COR-L47 (cell line): ENCODE results near the gene IFRD1.
"Not testable (repeated sequence)": the region's sequence is repeated elsewhere in the genome, so short reads cannot be mapped to it uniquely, and the experiment has no call there.

Experiments used
- DNase-seq: peaks from one replicate; lab custom pipeline; 2025; lab: John Stamatoyannopoulos, UW

IFRD1 gene

GRCh38 chr7:112516418-112516817 is 66.2 kb downstream of the IFRD1 start:
- DNase-seq = not testable (repeated sequence)

DNA sequence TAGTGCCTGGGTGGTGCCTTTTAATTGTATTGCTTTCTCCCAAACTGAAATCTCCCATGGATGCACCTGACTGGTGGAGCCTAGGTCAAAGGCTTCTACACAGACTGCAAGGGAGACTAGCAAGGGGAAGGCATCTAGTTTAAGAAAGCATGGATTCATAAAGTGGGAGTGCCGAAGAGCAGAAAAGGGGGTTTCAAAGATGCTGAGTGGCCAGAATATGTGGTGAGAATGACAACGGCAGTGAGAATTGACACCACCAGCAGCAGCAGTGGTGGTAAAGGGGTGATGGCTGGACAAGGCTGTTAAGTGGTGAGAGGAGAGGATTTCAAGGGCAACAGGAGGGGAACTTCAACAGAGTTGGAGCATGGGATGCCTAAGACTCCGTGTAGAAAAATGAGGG is 67.2 kb downstream of the IFRD1 start:
- DNase-seq = no peak

DNA sequence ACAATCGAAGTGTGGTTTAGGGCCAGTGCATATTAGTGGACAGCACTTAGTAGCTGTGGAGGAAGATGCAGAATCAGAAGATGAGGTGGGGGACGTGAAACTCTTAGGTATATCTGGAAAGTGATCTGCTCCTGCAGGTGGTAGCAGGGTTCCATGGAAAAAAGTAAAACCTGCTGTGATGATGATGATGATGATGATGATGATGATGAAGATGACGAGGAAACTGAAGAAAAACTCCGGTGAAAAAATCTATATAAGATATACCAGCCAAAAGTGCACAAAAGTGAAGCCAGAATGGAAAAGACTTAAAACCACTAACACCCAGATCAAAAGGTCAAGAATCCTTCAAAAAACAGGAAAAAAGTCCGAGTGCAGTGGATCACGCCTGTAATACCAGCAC is 70.5 kb downstream of the IFRD1 start:
- DNase-seq = no peak

DNA sequence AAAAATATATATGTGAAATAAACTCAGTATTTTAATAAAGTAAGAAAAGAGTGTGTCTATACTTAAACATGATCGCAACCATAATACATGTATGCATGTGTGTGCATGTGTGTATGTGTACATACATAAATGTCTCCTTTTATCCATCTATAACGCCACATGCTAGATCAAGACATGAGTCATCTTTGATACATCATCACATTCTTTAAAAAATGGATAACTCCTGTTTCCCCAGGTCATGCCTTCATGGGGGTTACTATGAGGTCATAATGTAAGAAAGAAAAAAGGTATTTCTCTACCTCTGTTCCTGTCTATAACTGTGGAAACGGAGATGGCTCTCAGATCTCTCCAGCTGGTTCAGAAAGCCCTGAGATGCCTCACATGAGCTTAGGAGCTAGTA is 71.7 kb downstream of the IFRD1 start:
- no peak for DNase-seq

- no peak for DNase-seq
Observed at GRCh38 chr7:112523871-112524270, 73.6 kb downstream of the IFRD1 start.
